ENCODE results near the gene TATDN2.
A peak's percentile ranks its signal among the peaks of the same experiment; 100 is the strongest.

The TATDN2 gene

GRCh38 chr3:10248184-10248983, at the start of gene TATDN2:
TATDN2 (plus strand) TSS chr3:10248459; CDS start chr3:10249201, 742 bp downstream.
- peak; percentile 97 for FAIRE-seq
- DNase-seq (ENCODE audit: insufficient read length, low spot score): peak; percentile 96

DNA sequence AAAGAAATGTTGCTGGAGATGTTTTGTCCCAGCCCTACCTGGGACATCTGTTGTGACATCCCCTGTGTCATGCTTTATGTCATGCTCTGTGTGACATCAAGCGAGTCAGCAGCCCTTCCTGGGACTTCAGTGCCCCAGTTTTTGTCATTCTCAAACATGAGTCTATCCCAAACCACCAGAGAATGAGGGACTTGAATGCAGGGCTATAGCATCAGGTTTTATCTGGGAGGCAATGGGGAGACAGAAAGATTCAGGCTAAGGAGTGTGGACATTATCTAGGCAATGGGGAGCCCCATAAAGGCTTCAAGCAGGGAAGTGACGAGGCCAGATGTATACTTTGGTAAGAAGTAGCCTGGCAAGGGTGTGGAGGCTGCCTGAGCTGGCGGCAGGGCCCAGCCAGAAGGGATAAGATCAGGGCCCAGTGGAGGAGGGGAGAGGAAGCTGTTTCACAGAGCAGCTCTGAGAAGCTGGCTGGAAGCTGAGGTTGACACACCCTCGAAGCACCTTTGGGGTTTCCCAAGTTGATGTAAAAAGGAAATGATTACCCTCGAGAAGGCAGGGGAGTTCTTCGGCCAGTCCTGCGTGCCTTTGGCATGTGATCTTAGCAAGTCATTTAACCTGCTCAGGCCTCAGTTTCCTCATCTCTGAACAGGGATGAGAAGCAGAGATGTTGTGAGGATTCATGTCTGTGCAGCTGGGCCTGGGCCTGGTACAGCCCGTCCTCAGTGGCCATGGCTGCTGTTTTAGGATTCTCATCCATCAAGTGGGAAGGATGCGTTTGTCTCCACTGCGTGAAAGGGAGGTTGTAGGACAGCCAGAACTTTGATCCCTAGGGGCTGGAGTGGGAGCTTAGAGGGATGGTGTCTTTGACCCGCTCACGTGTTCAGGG, 49.3 kb upstream of the TATDN2 start:
- peak; percentile 94 for FAIRE-seq
- peak; percentile 67 for DNase-seq (ENCODE audit: insufficient read length, low spot score)

GRCh38 chr3:10204921-10205320, 43.3 kb upstream of the TATDN2 start:
- no peak for FAIRE-seq
- no peak for DNase-seq (ENCODE audit: insufficient read length, low spot score)

GRCh38 chr3:10205451-10206165, 42.7 kb upstream of the TATDN2 start:
- FAIRE-seq: no peak

DNA sequence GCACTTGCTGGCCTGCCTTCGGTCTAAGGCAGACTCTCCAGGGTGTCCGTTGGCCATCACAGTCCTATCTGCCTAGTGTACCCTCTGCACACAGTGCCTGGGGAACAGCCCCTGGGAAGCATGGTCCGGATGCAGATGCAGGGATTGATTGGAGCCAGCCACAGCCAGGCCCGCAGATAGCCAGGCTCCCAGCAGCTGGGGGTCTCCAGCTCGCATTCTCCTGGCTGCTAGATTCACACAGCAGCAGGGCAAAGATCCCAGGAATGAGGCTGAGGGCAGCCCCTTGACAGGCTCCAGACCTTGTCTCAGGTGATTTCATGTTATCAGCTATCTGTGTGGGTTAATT, 42.1 kb upstream of the TATDN2 start:
- DNase-seq (ENCODE audit: insufficient read length, low spot score) (no peak), FAIRE-seq (no peak)

More at GRCh38 chr3:10205451-10206165, 42.7 kb upstream of the TATDN2 start:
- DNase-seq (ENCODE audit: insufficient read length, low spot score): no peak

DNA sequence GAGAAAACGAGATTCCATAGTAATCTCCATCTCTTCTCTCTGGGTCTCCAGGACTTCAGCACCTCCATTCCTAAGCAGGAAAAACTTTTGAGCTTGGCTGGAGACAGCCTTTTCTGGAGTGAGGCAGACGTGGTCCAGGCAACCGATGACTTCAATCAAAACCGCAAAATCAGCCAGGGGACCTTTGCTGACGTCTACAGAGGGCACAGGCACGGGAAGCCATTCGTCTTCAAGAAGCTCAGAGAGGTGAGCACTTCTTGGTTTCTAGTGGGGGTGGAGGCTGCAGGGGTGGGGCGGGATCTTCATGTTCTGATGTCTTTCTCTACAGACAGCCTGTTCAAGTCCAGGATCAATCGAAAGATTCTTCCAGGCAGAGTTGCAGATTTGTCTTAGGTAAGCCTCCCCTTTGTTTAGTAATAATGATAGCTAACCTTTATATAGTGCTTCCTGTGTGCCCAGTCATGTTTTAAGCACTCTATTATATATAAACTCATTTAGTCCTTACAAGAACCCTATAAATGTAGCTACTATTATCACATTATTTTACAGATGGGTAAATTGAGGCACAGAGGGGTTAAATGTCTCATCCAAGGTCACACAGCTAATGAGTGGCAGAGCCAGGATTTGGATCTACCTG, 35.0 kb upstream of the TATDN2 start:
- FAIRE-seq: no peak

DNA sequence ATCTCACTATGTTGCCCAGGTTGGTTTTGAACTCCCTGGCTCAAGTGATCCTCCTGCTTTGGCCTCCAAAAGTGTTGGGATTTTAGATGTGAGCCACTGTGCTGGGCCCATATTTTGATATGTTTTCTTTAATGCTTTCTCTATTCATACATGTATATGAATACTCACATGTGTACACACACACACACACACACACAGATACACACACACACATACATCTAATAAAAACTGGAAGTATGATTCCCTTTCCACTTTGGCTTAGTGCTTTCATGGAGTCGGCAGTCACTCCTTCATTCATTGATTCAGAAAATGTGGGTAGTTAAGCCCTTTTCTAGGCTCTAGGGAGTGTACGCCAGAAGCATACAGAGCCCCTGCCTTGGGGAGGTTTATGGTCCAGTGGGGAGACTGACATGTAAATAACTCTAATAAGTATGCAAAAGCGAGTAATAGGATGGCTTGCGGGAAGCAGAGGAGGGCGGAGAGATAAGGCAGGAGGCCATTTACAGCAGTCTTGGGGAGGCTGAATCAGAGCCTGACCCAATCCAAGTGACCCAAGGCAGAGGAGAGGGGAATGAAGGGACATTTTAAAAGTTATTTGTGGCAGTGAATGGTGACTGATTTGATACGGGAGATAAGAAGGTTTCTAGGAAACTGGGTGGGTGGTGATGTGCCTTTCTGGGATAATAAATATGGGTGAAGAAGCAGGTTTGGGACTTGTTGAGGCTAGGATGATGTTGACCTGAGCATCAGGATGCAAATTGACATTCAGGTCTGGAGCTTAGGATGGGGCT, 32.5 kb upstream of the TATDN2 start:
- FAIRE-seq: no peak
- no peak for DNase-seq (ENCODE audit: insufficient read length, low spot score)

More for the DNA sequence above, 35.0 kb upstream of the TATDN2 start:
- no peak for DNase-seq (ENCODE audit: insufficient read length, low spot score)

DNA sequence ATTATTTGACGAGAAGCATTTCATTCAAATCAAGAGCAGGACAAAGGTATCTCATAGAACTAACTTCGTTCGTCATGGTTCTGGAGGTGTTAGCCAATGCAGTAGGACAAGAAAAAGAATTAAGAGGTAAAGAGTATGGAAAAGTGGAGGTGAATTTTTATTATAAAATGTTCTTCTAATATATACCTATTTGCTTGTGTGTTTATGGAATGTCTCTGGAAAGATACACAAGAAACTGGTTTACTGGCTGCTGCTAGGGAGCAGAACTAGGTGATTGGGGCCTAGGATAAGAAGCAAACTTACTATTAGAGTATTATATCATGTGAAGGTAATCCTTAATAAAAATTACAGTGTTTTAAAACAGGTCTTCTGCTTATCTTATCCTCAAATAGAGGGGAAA, 30.9 kb upstream of the TATDN2 start:
- DNase-seq (ENCODE audit: insufficient read length, low spot score) (no peak), FAIRE-seq (no peak)

DNA sequence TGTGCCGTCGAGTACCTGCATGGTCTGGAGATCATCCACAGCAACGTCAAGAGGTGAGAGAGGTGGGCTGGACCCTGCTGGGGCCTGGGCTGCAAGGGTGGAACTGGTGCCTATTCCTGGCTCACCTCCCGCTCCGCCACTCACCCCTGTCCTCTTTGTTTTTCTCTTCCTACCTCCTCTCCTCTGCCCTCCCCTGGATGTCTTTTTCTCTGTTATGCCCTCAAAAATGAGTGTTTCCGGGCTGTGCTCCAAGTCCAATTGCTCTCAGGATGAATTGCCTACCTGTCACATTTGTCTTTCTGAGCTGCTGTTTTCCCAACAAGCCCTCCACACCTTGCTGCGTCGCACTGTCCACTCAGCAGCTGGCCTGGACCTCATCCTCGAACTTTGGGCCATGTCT, 28.5 kb upstream of the TATDN2 start:
- peak; percentile 21 for FAIRE-seq
- no peak for DNase-seq (ENCODE audit: insufficient read length, low spot score)

DNA sequence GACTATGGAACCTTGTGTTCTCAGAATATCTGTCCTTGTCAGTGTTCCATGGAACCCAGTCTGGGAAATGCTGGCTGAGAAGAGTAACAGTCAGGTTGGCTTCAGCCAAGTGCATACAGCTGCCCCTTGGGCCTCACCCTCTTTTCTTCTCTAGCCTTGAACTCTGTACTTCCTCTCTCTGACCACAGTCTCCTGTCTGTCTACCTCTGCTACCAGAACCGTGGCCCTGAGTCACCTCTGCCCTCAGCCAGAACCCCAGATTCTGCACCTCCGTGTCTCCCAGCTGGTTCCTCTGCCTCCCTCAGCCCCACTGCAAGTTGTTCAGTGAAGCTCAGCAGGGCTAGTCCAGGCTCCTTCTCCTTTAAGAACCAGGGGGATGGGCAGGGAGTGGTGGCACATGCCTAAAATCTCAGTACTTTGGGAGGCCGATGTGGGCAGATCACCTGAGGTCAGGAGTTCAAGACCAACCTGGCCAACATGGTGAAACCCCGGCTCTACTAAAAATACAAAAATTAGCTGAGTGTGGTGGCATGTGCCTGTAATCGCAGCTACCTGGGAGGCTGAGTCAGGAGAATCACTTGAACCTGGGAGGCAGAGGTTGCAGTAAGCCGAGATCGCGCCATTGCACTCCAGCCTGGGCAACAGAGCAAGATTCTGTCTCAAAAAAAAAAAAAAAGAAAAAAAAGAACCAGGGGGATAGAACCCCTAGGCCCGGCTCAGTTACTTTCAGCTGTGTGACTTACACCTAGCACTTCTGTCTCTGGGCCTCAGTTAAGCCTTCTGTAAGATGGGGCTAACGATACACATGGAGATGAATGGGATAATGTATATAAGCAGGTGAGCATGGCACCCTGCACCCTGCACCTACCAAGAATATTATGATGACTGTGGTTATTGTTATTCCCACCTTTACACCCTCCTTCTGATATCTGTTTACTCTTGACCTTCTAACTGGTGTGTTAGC, 24.3 kb upstream of the TATDN2 start:
- peak; percentile 58 for DNase-seq (ENCODE audit: insufficient read length, low spot score)
- peak; percentile 87 for FAIRE-seq

DNA sequence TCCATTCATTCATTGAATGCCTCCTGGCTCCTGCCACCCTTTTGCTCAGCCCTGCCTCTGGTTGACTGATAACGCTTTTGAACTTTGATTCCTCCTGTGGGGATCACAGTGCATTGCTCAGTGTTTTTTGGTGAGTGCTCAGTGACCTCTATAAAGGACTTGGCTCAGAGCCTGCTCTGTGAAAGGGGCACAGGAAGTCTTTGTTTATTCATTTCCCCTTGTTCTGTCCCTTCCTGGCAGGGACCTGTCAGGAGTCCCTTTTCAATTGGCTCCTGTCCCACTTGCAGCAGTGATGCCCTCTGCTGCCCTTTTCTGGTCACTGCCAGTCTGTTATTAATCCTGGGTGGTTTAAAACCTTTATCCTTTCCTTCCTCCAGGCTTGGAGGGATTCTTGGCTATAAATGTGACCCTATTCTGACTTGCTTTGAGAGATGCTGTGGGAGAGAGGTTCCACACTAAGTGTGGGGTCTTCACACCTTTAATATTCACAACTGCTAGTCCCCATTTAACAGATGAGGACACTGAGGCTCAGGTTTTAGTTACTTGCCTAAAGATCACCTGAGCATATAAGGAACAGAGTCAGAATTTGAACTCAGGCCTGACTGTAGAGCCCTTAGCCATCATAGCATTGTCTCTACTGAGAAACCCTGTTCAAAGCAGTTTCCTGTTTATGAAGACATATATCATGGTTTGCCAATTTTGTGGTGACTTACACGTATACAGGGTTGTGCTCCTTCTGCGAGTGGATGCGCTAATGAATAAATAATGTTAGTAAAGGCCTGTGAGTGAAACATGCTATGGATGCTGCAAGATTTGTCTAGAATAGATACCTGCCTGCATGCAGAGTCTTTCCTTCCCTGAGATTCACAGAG, 23.2 kb upstream of the TATDN2 start:
- peak; percentile 92 for FAIRE-seq

DNA sequence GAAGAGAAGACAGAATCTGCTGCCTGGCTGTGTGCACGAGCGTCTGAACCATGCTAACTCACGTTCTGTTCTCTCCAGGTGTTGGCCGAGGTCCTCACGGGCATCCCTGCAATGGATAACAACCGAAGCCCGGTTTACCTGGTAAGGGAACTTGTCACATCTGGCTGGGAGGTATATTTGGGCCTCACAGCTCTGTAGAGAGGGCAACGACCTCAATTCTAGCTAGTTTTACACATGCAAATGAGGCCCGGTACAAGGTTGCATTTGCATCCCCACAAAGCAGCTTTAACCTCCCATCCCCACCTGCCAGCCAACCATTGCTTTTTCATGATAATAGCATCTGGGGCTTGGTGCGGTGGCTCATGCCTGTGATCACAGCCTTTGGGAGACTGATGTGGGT, 22.0 kb upstream of the TATDN2 start:
- FAIRE-seq (peak; percentile 63), DNase-seq (ENCODE audit: insufficient read length, low spot score) (no peak)

More for the DNA sequence above, 23.2 kb upstream of the TATDN2 start:
- DNase-seq (ENCODE audit: insufficient read length, low spot score): peak; percentile 63

DNA sequence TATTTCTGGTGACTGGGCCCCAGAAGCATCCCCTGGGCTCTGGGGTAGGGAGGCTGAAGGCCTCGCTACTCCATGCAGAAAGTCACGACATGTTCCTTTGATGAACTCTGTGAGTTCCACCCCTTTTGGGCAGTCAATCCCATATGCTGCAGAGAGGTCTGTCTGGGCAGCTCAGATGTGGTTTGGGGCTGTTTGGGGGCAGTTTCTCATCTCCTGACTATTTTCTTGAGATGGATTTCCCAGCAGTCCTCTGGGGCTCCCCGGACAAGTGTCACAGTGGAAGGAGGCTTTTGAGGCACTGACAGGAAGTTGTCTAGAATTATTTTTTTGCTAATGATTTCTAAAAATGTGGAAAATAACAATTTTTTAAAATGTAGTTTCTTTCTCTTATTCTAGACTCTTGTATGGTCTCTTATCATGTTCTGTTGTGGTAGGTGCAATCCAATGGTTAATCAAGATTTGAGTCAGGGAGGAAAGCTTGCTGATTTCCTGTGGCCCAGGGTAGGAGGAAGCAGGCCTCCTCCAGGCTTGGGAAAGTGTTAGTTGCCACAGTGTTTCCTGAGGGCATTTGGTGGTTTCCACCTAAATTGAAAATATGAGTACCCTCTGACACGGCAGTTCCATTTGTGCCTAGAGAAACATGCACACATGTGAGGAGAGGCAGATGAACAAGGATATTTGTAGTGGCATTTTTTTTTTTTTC, 19.9 kb upstream of the TATDN2 start:
- peak; percentile 26 for FAIRE-seq
- no peak for DNase-seq (ENCODE audit: insufficient read length, low spot score)

DNA sequence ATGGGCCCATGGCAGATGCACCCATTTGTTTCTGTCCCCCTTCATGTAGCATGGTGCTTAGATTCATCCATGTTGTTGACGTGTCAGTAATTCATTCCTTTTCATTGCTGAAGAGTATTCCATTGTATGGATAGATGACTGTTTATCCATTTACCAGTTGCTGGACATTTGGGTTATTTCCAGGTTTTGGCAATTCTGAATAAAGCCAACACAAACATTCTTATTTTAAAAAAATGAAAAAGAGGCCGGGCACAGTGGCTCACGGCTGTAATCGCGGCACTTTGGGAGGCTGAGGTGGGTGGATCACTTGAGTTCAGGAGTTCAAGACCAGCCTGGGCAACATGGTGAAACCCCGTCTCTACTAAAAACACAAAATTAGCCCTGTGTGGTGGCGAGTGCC, 18.7 kb upstream of the TATDN2 start:
- no peak for FAIRE-seq

GRCh38 chr3:10232137-10232536, 16.1 kb upstream of the TATDN2 start:
- DNase-seq (ENCODE audit: insufficient read length, low spot score): no peak
- FAIRE-seq: no peak

More for the DNA sequence above, 18.7 kb upstream of the TATDN2 start:
- DNase-seq (ENCODE audit: insufficient read length, low spot score): no peak

GRCh38 chr3:10233988-10234387, 14.3 kb upstream of the TATDN2 start:
- FAIRE-seq: no peak
- DNase-seq (ENCODE audit: insufficient read length, low spot score): no peak

All from GM19239 (cell line).